GM19099 (cell line): ENCODE measurements around the gene LAMP1.

Source experiments
- POLR2A ChIP-seq: IDR thresholded peaks from 3 replicates; pipeline ENCODE4 v1.6.1; 2011; ENCODE audit warnings: low read depth; ENCODE audit not compliant: insufficient read length; ENCODE audit errors: extremely low read depth

The LAMP1 gene

GRCh38 chr13:113320226-113320875 lies 23.3 kb downstream of the LAMP1 start:
- TF ChIP-seq POLR2A: no peak

GRCh38 chr13:113321546-113321945 lies 24.5 kb downstream of the LAMP1 start:
- TF ChIP-seq POLR2A: no peak

GRCh38 chr13:113322043-113322461 lies 25.0 kb downstream of the LAMP1 start:
- TF ChIP-seq POLR2A: no peak

GRCh38 chr13:113322890-113323651 lies 26.0 kb downstream of the LAMP1 start:
- no peak for TF ChIP-seq POLR2A

GRCh38 chr13:113323869-113324268 lies 26.8 kb downstream of the LAMP1 start:
- no peak for TF ChIP-seq POLR2A

GRCh38 chr13:113324398-113324797 lies 27.4 kb downstream of the LAMP1 start:
- TF ChIP-seq POLR2A: no peak

GRCh38 chr13:113325779-113326178 lies 28.7 kb downstream of the LAMP1 start:
- TF ChIP-seq POLR2A: no peak

- TF ChIP-seq POLR2A: no peak
Observed at GRCh38 chr13:113327391-113327765, 30.3 kb downstream of the LAMP1 start.

GRCh38 chr13:113327766-113328471 lies 30.9 kb downstream of the LAMP1 start:
- no peak for TF ChIP-seq POLR2A

GRCh38 chr13:113328851-113329250 lies 31.8 kb downstream of the LAMP1 start:
- TF ChIP-seq POLR2A: no peak

GRCh38 chr13:113329656-113330312 lies 32.7 kb downstream of the LAMP1 start:
- no peak for TF ChIP-seq POLR2A

- no peak for TF ChIP-seq POLR2A
Observed at GRCh38 chr13:113332615-113333014, 35.6 kb downstream of the LAMP1 start.

- TF ChIP-seq POLR2A: no peak
Observed at GRCh38 chr13:113333076-113333475, 36.0 kb downstream of the LAMP1 start.

GRCh38 chr13:113337556-113337955 lies 40.5 kb downstream of the LAMP1 start:
- no peak for TF ChIP-seq POLR2A

- TF ChIP-seq POLR2A: no peak
Observed at GRCh38 chr13:113337976-113338375, 40.9 kb downstream of the LAMP1 start.
